ENCODE data around the gene AGAP1.

The AGAP1 gene

DNA sequence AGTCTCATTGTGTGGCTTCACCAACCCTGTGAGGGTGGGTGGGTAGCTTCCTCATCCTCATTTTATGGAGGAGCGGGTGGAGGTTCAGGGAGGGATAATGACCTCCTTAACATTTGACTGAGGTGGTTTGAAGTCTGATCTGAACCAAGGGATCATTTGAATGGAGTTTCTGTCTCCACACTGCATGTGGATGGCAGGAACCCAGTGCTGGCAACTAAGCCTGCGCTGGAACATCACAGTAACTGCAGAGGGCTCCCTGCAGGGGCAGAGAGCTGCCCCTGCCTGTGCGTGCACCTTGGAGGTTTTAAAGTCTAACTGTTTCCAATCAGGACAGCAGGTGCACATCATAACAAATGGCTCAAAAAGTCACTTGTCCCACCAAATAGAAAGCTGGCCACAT is 3.3 kb downstream of the AGAP1 start:
- Histone ChIP-seq H3K36me3 (replicated peaks) (no peaks in the 10 kb centered on the region), H3K4me3 (ENCODE audit: low read depth, low read length) (no peak overlapping the region), H3K27ac (no peak overlapping the region), H3K27me3 (replicated peaks) (no peaks in the 10 kb centered on the region)
- no peak for DNase-seq
- in situ Hi-C loops (cut with HindIII; ENCODE audit: low pct_ligation_motif_present, low sequenced_read_pairs), result no loop called here
- no peak for TF ChIP-seq CTCF (IDR thresholded peaks at IDR 0.05; ENCODE audit: low read depth, low read length, missing control alignments)

GRCh38 chr2:235498541-235498940 is 4.7 kb downstream of the AGAP1 start:
- no peak overlapping the region for H3K27ac ChIP-seq
- no peak for DNase-seq
- in situ Hi-C loops (cut with HindIII; ENCODE audit: low pct_ligation_motif_present, low sequenced_read_pairs), result no loop called here
- no peak overlapping the region for H3K4me3 ChIP-seq (ENCODE audit: low read depth, low read length)
- no peaks in the 10 kb centered on the region for H3K27me3 ChIP-seq (replicated peaks)
- no peaks in the 10 kb centered on the region for H3K36me3 ChIP-seq (replicated peaks)
- TF ChIP-seq CTCF (IDR thresholded peaks at IDR 0.05; ENCODE audit: low read depth, low read length, missing control alignments), result peak; percentile 33

GRCh38 chr2:235498946-235499812 is 5.3 kb downstream of the AGAP1 start:
- Histone ChIP-seq H3K4me3 (ENCODE audit: low read depth, low read length) (no peak overlapping the region), H3K36me3 (replicated peaks) (no peaks in the 10 kb centered on the region), H3K27ac (no peak overlapping the region), H3K27me3 (replicated peaks) (no peaks in the 10 kb centered on the region)
- no peak for DNase-seq
- no peak for TF ChIP-seq CTCF (IDR thresholded peaks at IDR 0.05; ENCODE audit: low read depth, low read length, missing control alignments)
- in situ Hi-C loops (cut with HindIII; ENCODE audit: low pct_ligation_motif_present, low sequenced_read_pairs), result no loop called here

DNA sequence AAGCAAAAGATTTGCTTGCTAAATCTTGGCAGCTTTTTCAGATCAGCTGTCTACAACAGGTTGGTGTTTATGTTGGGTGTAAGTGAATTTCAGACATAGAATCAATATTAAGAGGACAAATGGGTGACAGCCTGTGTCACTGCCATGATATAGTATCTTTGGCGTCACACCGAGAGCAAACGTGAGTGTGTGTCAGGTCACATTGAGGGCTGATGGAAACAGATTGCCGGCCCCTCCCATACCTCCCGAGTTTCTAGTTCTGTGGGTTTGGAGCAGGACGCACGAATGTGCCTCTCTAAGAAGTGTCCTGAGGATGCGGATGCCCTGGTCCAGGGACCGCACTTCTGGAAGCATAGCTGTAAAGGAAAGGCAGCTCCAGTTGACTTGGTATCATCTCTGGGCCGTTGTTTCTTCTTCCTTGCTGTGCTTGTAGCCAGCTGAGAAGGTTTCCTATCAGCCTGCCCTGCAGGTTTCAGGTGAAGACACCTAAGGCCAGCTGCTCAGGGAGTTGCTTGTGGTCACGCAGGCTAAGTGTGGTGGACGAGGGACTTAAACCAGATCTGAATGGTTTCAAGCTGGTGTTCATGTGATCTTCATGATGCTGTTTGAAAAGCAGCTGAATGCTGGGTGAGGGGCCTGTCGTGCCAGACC is 6.4 kb downstream of the AGAP1 start:
- H3K4me3 ChIP-seq (ENCODE audit: low read depth, low read length), result no peak overlapping the region
- H3K27me3 ChIP-seq (replicated peaks), result no peaks in the 10 kb centered on the region
- in situ Hi-C loops (cut with HindIII; ENCODE audit: low pct_ligation_motif_present, low sequenced_read_pairs), result no loop called here
- no peak overlapping the region for H3K27ac ChIP-seq
- DNase-seq, result no peak
- no peak for TF ChIP-seq CTCF (IDR thresholded peaks at IDR 0.05; ENCODE audit: low read depth, low read length, missing control alignments)
- H3K36me3 ChIP-seq (replicated peaks), result no peaks in the 10 kb centered on the region

DNA sequence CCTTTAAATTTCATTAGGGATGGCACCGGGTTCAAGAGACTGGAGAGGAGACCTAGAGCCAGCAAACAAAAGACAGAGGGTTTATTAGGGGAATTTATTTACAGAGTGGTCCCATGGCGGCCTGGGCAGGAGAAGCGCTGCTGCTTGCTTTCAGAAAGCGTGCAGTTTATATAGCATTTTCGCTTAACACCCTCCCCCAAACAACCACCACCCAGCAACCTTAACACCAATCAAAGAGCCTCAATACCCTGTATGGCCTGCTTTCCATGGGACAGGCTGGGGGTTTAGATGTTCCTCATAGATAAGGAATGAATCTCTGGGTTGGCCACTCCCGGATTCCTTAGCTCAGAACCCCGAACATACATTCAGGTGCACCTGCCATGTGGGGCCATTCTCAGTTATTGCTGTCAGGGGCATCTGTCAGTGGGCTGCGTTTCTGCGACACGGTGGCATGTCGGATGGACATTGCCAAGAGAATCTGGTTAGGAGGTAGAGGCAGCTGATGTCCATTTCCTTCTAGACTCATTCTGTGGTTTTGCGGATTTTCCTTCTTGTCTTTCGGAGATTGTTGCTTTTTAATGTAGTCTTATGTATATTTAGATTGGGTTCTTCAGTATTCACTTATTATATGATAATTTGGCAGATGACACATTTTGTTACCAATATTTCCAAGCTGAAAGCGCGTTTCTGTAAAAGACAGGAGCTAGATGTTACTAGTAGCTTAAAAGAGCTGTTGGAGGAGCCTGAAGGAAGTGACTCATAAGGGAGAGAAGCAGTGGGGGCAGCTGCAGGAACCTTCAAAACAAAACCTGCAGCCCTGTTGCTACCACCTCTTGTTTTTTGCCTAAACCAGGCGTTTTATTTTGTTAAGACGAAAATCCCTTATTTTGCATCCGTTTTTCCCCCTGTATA is 7.2 kb downstream of the AGAP1 start:
- H3K27ac ChIP-seq, result no peak overlapping the region
- H3K4me3 ChIP-seq (ENCODE audit: low read depth, low read length), result no peak overlapping the region
- TF ChIP-seq CTCF (IDR thresholded peaks at IDR 0.05; ENCODE audit: low read depth, low read length, missing control alignments), result no peak
- DNase-seq, result peak; percentile 64
- in situ Hi-C loops (cut with HindIII; ENCODE audit: low pct_ligation_motif_present, low sequenced_read_pairs), result no loop called here
- no peaks in the 10 kb centered on the region for H3K27me3 ChIP-seq (replicated peaks)
- no peaks in the 10 kb centered on the region for H3K36me3 ChIP-seq (replicated peaks)

Measured in brain microvascular endothelial cell (primary cell).